Measurements from ENCODE around the gene CDCA3.

DNA sequence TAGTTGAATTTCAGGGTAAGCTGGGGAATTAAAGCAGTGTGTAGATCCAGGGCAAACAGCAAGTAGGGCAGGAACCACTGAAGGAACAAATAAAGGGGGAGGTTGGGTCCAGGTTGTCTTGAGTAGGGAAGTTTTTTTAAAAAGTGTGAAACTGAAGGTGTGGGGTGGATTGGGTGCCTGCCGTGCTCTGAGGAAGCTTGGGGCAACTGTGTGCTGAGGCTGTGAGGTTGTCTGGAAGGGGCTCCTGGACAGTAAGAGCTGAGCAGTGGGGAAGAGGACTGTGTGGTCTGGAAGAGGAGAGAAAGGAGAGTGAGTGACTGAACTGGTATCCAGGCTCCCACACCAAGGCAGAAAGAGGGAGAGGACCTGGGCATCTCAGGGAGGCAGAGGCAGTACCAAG is 40.3 kb downstream of the CDCA3 start:
- no peak for TF ChIP-seq CTCF (IDR thresholded peaks at IDR 0.05; ENCODE audit: insufficient read depth, low read length)
- no peak for TF ChIP-seq GABPA (IDR thresholded peaks at IDR 0.05; ENCODE audit: low read depth)
- no peak for TF ChIP-seq POLR2AphosphoS5 (IDR thresholded peaks at IDR 0.05; ENCODE audit: low read depth)
- TF ChIP-seq SPI1 (IDR thresholded peaks at IDR 0.05; ENCODE audit: borderline replicate concordance, low read depth), result no peak

All from HL-60 (cell line).